ENCODE results near the gene LRCOL1.

The LRCOL1 gene

GRCh38 chr12:132558861-132559623 is 51.3 kb downstream of the LRCOL1 start:
- TF ChIP-seq CTCF (IDR thresholded peaks at IDR 0.05; ENCODE audit: insufficient read depth, low read length, missing control alignments), result no peak
- ChIA-PET CTCF (interaction anchor here (0.7 to 3.2 kb wide), 2 partner anchors 10 to 144 kb away, joined by 3 to 21 read pairs; no protein-coding TSS in a partner anchor), POLR2A (no interaction called here)
- no peak for DNase-seq (ENCODE audit: low read depth, low spot score)
- peak overlapping the region; percentile 68 for H3K4me3 ChIP-seq (ENCODE audit: low read depth, low read length)

- ChIA-PET CTCF (interaction anchor here (1.4 to 3.2 kb wide), 2 partner anchors 10 to 143 kb away, joined by 3 to 21 read pairs; no protein-coding TSS in a partner anchor), POLR2A (no interaction called here)
- H3K4me3 ChIP-seq (ENCODE audit: low read depth, low read length), result no peak overlapping the region
Measured at GRCh38 chr12:132558042-132558856, 52.1 kb downstream of the LRCOL1 start.

DNA sequence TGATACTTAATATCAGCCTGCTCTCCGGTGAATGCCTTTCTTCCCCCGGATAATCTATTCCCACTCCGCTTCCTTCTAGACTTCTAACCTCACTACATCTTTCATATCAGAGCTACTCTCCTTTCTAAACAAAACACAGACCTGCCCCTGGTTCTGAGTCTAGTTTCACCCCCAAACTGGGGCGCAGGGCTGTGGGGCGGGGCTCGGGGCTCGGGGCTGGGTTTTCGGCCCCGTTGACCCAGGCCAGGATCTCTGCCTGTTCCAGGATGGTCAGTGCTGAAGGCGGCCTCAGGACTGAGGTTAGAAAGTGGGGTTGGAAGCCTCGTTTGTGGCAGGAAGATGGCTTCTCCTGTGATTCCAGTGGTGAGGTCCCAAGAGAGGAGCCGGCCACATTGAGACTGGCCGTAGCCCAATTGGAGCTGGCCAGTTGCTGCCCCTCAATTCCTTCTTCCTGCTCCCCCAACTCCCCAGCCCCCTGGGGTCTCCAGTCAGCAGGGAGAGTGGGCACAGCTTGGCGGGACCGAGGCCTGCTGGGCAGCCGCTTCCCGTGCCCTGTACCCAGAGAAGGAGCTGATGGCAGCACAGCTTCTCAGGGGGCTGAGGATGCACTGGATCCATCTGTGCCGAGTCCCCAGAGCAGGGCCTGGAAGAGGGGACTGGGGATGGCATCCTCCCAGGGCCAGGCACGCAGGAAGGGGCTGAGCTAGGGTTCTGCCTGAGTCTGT is 52.9 kb downstream of the LRCOL1 start:
- ChIA-PET CTCF (interaction anchor here (1.4 to 3.2 kb wide), 2 partner anchors 11 to 142 kb away, joined by 3 to 21 read pairs; no protein-coding TSS in a partner anchor), POLR2A (no interaction called here)
- H3K4me3 ChIP-seq (ENCODE audit: low read depth, low read length), result no peak overlapping the region
- no peak for DNase-seq (ENCODE audit: low read depth, low spot score)
- no peak for TF ChIP-seq CTCF (IDR thresholded peaks at IDR 0.05; ENCODE audit: insufficient read depth, low read length, missing control alignments)

More at GRCh38 chr12:132558042-132558856, 52.1 kb downstream of the LRCOL1 start:
- DNase-seq (ENCODE audit: low read depth, low spot score), result no peak
- TF ChIP-seq CTCF (IDR thresholded peaks at IDR 0.05; ENCODE audit: insufficient read depth, low read length, missing control alignments), result no peak

DNA sequence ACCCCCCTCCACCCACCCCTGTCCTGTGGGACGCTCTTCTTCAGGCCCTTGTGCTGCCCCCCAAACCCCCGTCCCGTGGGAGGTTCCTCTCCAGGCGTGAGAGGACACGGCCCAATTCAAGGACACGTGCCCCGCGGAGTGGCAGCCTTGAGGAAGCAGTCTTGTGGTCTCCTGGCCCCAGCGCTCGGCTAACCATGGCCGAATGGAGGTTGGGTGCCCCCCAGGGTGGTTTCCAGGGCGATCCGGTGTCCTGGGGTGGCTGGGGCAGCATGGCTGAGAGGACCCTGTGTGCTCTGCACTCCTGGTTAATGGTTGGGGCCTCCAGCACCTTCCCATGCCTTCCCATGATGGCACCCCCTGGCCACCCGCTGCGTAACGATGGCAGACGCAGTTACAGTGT is 53.6 kb downstream of the LRCOL1 start:
- H3K4me3 ChIP-seq (ENCODE audit: low read depth, low read length), result no peak overlapping the region
- TF ChIP-seq CTCF (IDR thresholded peaks at IDR 0.05; ENCODE audit: insufficient read depth, low read length, missing control alignments), result no peak
- ChIA-PET CTCF (interaction anchor here (1.4 to 3.2 kb wide), 2 partner anchors 12 to 141 kb away, joined by 3 to 21 read pairs; no protein-coding TSS in a partner anchor), POLR2A (no interaction called here)
- DNase-seq (ENCODE audit: low read depth, low spot score), result no peak

- no peak for TF ChIP-seq CTCF (IDR thresholded peaks at IDR 0.05; ENCODE audit: insufficient read depth, low read length, missing control alignments)
- CTCF ChIA-PET, result no interaction called here
- DNase-seq (ENCODE audit: low read depth, low spot score), result no peak
- H3K4me3 ChIP-seq (ENCODE audit: low read depth, low read length), result no peak overlapping the region
- POLR2A ChIA-PET, result no interaction called here
Measured at GRCh38 chr12:132556216-132556615, 54.2 kb downstream of the LRCOL1 start.

Data from AG04449 (cell line).